ENCODE data around the gene DEGS1.

Gene DEGS1

GRCh38 chr1:224217655-224218623, 34.9 kb downstream of the DEGS1 start:
- ChIA-PET CTCF (interaction anchor here (0.6 kb wide), 2 partner anchors 16 to 152 kb away, joined by 3 read pairs; no protein-coding TSS in a partner anchor), POLR2A (ENCODE audit: low non-redundant PET) (no interaction called here)
- no peak for TF ChIP-seq CTCF (conservative IDR thresholded peaks at IDR 0.05; ENCODE audit: low read depth)
- H3K27ac ChIP-seq: no peak overlapping the region
- no peak for DNase-seq (ENCODE audit: low spot score)

GRCh38 chr1:224219011-224219611, 36.1 kb downstream of the DEGS1 start:
- H3K27ac ChIP-seq: no peak overlapping the region
- POLR2A ChIA-PET (ENCODE audit: low non-redundant PET): no interaction called here
- no peak for TF ChIP-seq CTCF (conservative IDR thresholded peaks at IDR 0.05; ENCODE audit: low read depth)
- no peak for DNase-seq (ENCODE audit: low spot score)
- CTCF ChIA-PET: interaction anchor here (0.5 to 0.6 kb wide), 3 partner anchors 12 to 135 kb away, joined by 3 to 4 read pairs (median 3); no protein-coding TSS in a partner anchor

- ChIA-PET CTCF (interaction anchor here (0.5 to 0.6 kb wide), 3 partner anchors 12 to 135 kb away, joined by 3 to 4 read pairs (median 3); no protein-coding TSS in a partner anchor), POLR2A (ENCODE audit: low non-redundant PET) (no interaction called here)
- DNase-seq (ENCODE audit: low spot score): no peak
- H3K27ac ChIP-seq: no peak overlapping the region
- TF ChIP-seq CTCF (conservative IDR thresholded peaks at IDR 0.05; ENCODE audit: low read depth): no peak
These were observed 36.6 kb downstream of the DEGS1 start for GRCh38 chr1:224219612-224220059.

- CTCF ChIA-PET: interaction anchor here (0.6 to 0.7 kb wide), 2 partner anchors 62 to 99 kb away, joined by 3 to 4 read pairs; no protein-coding TSS in a partner anchor
- peak; percentile 38 for DNase-seq (ENCODE audit: low spot score)
- POLR2A ChIA-PET (ENCODE audit: low non-redundant PET): no interaction called here
- no peak overlapping the region for H3K27ac ChIP-seq
- no peak for TF ChIP-seq CTCF (conservative IDR thresholded peaks at IDR 0.05; ENCODE audit: low read depth)
These were observed 41.0 kb downstream of the DEGS1 start for GRCh38 chr1:224223819-224224714.

GRCh38 chr1:224226849-224227502, 43.9 kb downstream of the DEGS1 start:
- DNase-seq (ENCODE audit: low spot score): no peak
- ChIA-PET POLR2A (ENCODE audit: low non-redundant PET) (no interaction called here), CTCF (no interaction called here)
- no peak for TF ChIP-seq CTCF (conservative IDR thresholded peaks at IDR 0.05; ENCODE audit: low read depth)
- H3K27ac ChIP-seq: no peak overlapping the region

All from RWPE1 (cell line).